Testis (tissue), 2 donors: ENCODE measurements around the gene C19orf47.

Experiments
- CTCF ChIP-seq, 3 experiments: fragments of 450-650 bp in 2 of 3; fragments of 200-600 bp in 1 of 3; sonication (generic) in 1 of 3; IDR thresholded peaks; one replicate each; pipeline ENCODE4 v1.5.1; 2016 to 2019; ENCODE audit warnings: antibody characterized with exemption in 3 of 3, mild to moderate bottlenecking in 2 of 3, moderate library complexity in 1 of 3
- POLR2A ChIP-seq: fragments of 450-650 bp; IDR thresholded peaks from one replicate; pipeline ENCODE4 v1.6.1; 2017; ENCODE audit warnings: antibody characterized with exemption, mild to moderate bottlenecking, moderate library complexity

DNA sequence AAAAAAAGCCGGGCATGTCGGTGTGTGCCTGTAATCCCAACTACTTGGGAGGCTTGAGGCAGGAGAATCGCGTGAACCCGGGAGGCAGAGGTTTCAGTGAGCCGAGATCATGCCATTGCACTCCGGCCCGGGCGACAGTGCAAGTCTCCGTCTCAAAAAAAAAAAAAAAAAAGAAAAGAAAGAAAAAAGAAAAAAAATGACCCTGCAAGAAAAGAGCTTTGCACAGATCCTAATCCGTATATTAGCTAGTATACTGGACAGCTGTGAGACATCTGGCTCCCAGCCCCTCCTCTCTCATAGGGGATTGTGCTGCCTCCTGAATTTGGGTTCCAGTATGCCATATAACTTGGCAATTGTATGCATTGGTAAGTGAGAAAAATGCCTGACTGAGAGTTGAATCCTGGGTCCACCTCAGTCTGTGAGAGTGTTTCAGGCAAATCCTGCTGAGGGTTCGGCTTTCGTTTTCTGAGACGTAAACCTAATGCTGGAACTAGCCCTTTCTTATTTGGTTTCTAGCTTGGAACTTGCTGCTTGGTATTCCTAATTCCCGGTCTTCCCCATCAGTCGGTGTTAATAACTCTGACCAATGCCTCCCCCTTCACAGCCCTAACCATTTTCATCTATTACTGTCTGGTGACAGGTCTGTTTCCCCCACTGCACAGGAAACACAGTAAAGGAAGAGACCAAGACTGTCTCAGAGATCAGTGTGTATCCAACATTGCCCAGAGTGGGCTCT, 61.8 kb downstream of the C19orf47 start:
- TF ChIP-seq POLR2A (no peak), CTCF (IDR thresholded peaks at IDR 0.05) (no peak)
